Naive thymus-derived CD4-positive, alpha-beta T cell (primary cell): ENCODE measurements around the gene MADD. TPM values are rescaled to one million over a fixed set of nuclear protein-coding genes. Genes with fewer than 3 reads are reported as not detected.

Source experiments
- ATAC-seq: fragments of 150-1000 bp; cut with Tn5 transposase; 2 replicates; pipeline ENCODE4 v1.10.0; 2021; ENCODE audit warnings: mild to moderate bottlenecking, moderate library complexity
- CTCF ChIA-PET: fragments of 350-600 bp; sonication (Branson Sonifier 250); formaldehyde crosslinking; loops from one replicate; lab custom pipeline; 2021; ENCODE audit warnings: antibody characterized with exemption; lab: Charles Lee
- POLR2A ChIA-PET: fragments of 350-600 bp; sonication (Branson Sonifier 250); formaldehyde crosslinking; loops from one replicate; lab custom pipeline; 2021; ENCODE audit warnings: antibody characterized with exemption, inconsistent platforms; lab: Charles Lee
- DNase-seq, 9 donors: peaks; one replicate each; pipeline versions ENCODE4 v3.0.0 to v3.0.0-alpha.2; 2020 to 2022; ENCODE audit warnings: mixed read lengths in 1 of 9
- H3K27ac ChIP-seq: one replicate; pipeline ENCODE4 v1.7.0; 2013; ENCODE audit warnings: mild to moderate bottlenecking, low read depth, low read length, moderate library complexity
- H3K27me3 ChIP-seq, 2 donors: one replicate each; pipeline ENCODE4 v1.7.0; 2013; ENCODE audit warnings: low read length in 2 of 2, mild to moderate bottlenecking in 2 of 2, moderate library complexity in 2 of 2; ENCODE audit not compliant: control insufficient read depth in 2 of 2, insufficient read depth in 2 of 2
- H3K36me3 ChIP-seq, 3 experiments: 1 replicate in 2 of 3; 2 replicates in 1 of 3; pipeline ENCODE4 v1.7.0; 2013; ENCODE audit warnings: low read length in 3 of 3, mild to moderate bottlenecking in 3 of 3, moderate library complexity in 1 of 3; ENCODE audit not compliant: insufficient read depth in 3 of 3, control insufficient read depth in 2 of 3
- H3K4me1 ChIP-seq, 2 donors: one replicate each; pipeline ENCODE4 v1.7.0; 2013; ENCODE audit warnings: low read length in 2 of 2, mild to moderate bottlenecking in 2 of 2, moderate library complexity in 1 of 2; ENCODE audit not compliant: control insufficient read depth in 2 of 2, insufficient read depth in 2 of 2
- H3K4me3 ChIP-seq: 2 replicates; pipeline ENCODE4 v1.7.0; 2013; ENCODE audit warnings: mild to moderate bottlenecking, low read length
- H3K9me3 ChIP-seq, 3 experiments: 1 replicate in 2 of 3; 2 replicates in 1 of 3; pipeline ENCODE4 v1.7.0; 2013; ENCODE audit warnings: low read length in 3 of 3; ENCODE audit not compliant: control insufficient read depth in 2 of 3
- H3K27ac Mint-ChIP-seq, 9 donors: one replicate each; pipeline ENCODE4 v1.8.0; 2020 to 2022; ENCODE audit warnings: mixed read lengths in 9 of 9, mild to moderate bottlenecking in 8 of 9, moderate library complexity in 5 of 9, inconsistent platforms in 2 of 9
- H3K27me3 Mint-ChIP-seq, 5 donors: one replicate each; pipeline ENCODE4 v1.8.0; 2021 to 2022; ENCODE audit warnings: mixed read lengths in 5 of 5, mild to moderate bottlenecking in 1 of 5
- H3K36me3 Mint-ChIP-seq, 5 donors: one replicate each; pipeline ENCODE4 v1.8.0; 2020 to 2022; ENCODE audit warnings: mixed read lengths in 5 of 5, mild to moderate bottlenecking in 3 of 5, inconsistent platforms in 1 of 5
- H3K4me1 Mint-ChIP-seq, 7 donors: one replicate each; pipeline ENCODE4 v1.8.0; 2020 to 2022; ENCODE audit warnings: mixed read lengths in 7 of 7, mild to moderate bottlenecking in 3 of 7, inconsistent platforms in 1 of 7
- H3K4me3 Mint-ChIP-seq, 10 donors: one replicate each; pipeline ENCODE4 v1.8.0; 2020 to 2022; ENCODE audit warnings: mild to moderate bottlenecking in 10 of 10, mixed read lengths in 10 of 10, moderate library complexity in 6 of 10, inconsistent platforms in 2 of 10
- H3K9me3 Mint-ChIP-seq, 11 donors: one replicate each; pipeline ENCODE4 v1.8.0; 2020 to 2022; ENCODE audit warnings: mixed read lengths in 11 of 11, mild to moderate bottlenecking in 4 of 11, inconsistent platforms in 1 of 11, moderate library complexity in 1 of 11
- intact Hi-C, 2 donors: fragments of 100-400 bp; cut with micrococcal nuclease; formaldehyde crosslinking; loops; one replicate each; pipeline ENCODE4 v1.15.1; 2023
- polyA plus RNA-seq, 2 donors: library from polyadenylated mRNA; unstranded; fragments of 300-500 nt; fragmentation: Illumina TruSeq; gene quantifications; one replicate each; pipeline ENCODE4 v1.2.3, GENCODE V29; 2021
- total RNA-seq, 6 experiments: library from RNA in 5 of 6; stranded (reverse) in 5 of 6; gene quantifications; 1 replicate in 5 of 6; 2 replicates in 1 of 6; pipeline ENCODE4 v1.2.3 and lab custom pipeline; 2021 to 2026

Gene MADD
- total and polyA plus RNA-seq, 7 experiments from 2014 or later = 18.7 to 150 (median 117) TPM

GRCh38 chr11:47280099-47280498 is 10.2 kb downstream of the MADD start:
- CTCF ChIA-PET = no interaction called here
- intact Hi-C loops = loop anchor here in 1 of 2 donors (5.0 kb wide), 1 partner anchor 208 kb away; no protein-coding TSS in a partner anchor
- peak overlapping the region in 1 of 9 donors; percentile 5 for H3K27ac Mint-ChIP-seq

GRCh38 chr11:47280860-47281259 is 10.9 kb downstream of the MADD start:
- POLR2A ChIA-PET = no interaction called here
- intact Hi-C loops = loop anchor here in 1 of 2 donors (5.0 kb wide), 1 partner anchor 209 kb away; no protein-coding TSS in a partner anchor

More at GRCh38 chr11:47280099-47280498, 10.2 kb downstream of the MADD start:
- POLR2A ChIA-PET = no interaction called here
- Histone ChIP-seq H3K27ac (no peak overlapping the region), H3K9me3 (no peaks in the 10 kb centered on the region), H3K27me3 (no peaks in the 10 kb centered on the region), H3K4me1 (no peaks in the 10 kb centered on the region), H3K4me3 (no peak overlapping the region), H3K36me3 (peaks cover 53 to 95% (median 69%) of the 10 kb centered on the region in 3 experiments)
- Mint-ChIP-seq H3K36me3 (peaks cover 12 to 44% (median 37%) of the 10 kb centered on the region in 5 donors), H3K9me3 (peaks cover 0 to 2% (median 0%) of the 10 kb centered on the region in 11 donors), H3K4me1 (peaks cover 0 to 5% (median 3%) of the 10 kb centered on the region in 7 donors), H3K27me3 (no peaks in the 10 kb centered on the region), H3K4me3 (no peak overlapping the region)
- no peak for ATAC-seq
- DNase-seq = no peak

GRCh38 chr11:47282462-47282861 is 12.5 kb downstream of the MADD start:
- Mint-ChIP-seq H3K9me3 (peaks cover 0 to 2% (median 0%) of the 10 kb centered on the region in 11 donors), H3K27me3 (no peaks in the 10 kb centered on the region), H3K4me3 (no peak overlapping the region), H3K27ac (peak overlapping the region in 3 of 9 donors; percentile 0 to 67 (median 37)), H3K36me3 (peaks cover 19 to 49% (median 33%) of the 10 kb centered on the region in 5 donors), H3K4me1 (peaks cover 0 to 5% (median 2%) of the 10 kb centered on the region in 7 donors)
- no peak overlapping the region for H3K27ac ChIP-seq
- no peaks in the 10 kb centered on the region for H3K27me3 ChIP-seq
- intact Hi-C loops = loop anchor here in 1 of 2 donors (5.0 kb wide), 1 partner anchor 210 kb away; no protein-coding TSS in a partner anchor
- ATAC-seq = no peak
- ChIA-PET CTCF (no interaction called here), POLR2A (no interaction called here)
- no peak overlapping the region for H3K4me3 ChIP-seq
- H3K4me1 ChIP-seq = no peaks in the 10 kb centered on the region
- no peak for DNase-seq
- H3K9me3 ChIP-seq = no peaks in the 10 kb centered on the region
- H3K36me3 ChIP-seq = peaks cover 54 to 90% (median 64%) of the 10 kb centered on the region in 3 experiments

More at GRCh38 chr11:47280860-47281259, 10.9 kb downstream of the MADD start:
- Mint-ChIP-seq H3K4me3 (no peak overlapping the region), H3K27ac (no peak overlapping the region), H3K36me3 (peaks cover 18 to 50% (median 43%) of the 10 kb centered on the region in 5 donors), H3K27me3 (no peaks in the 10 kb centered on the region), H3K9me3 (peaks cover 0 to 2% (median 0%) of the 10 kb centered on the region in 11 donors), H3K4me1 (peaks cover 0 to 5% (median 3%) of the 10 kb centered on the region in 7 donors)
- no peaks in the 10 kb centered on the region for H3K4me1 ChIP-seq
- DNase-seq = no peak
- CTCF ChIA-PET = no interaction called here
- no peaks in the 10 kb centered on the region for H3K9me3 ChIP-seq
- H3K4me3 ChIP-seq = no peak overlapping the region
- H3K27me3 ChIP-seq = no peaks in the 10 kb centered on the region
- H3K27ac ChIP-seq = no peak overlapping the region
- no peak for ATAC-seq
- peaks cover 54 to 95% (median 70%) of the 10 kb centered on the region in 3 experiments for H3K36me3 ChIP-seq

GRCh38 chr11:47284151-47284550 is 14.2 kb downstream of the MADD start:
- peaks cover 0 to 5% (median 2%) of the 10 kb centered on the region in 7 donors for H3K4me1 Mint-ChIP-seq
- CTCF ChIA-PET = interaction anchor here (0.6 kb wide), 1 partner anchor 547 kb away, joined by 3 read pairs; no protein-coding TSS in a partner anchor
- Histone ChIP-seq H3K9me3 (no peaks in the 10 kb centered on the region), H3K4me3 (no peak overlapping the region), H3K27me3 (no peaks in the 10 kb centered on the region), H3K36me3 (peaks cover 46 to 89% (median 49%) of the 10 kb centered on the region in 3 experiments), H3K27ac (no peak overlapping the region), H3K4me1 (no peaks in the 10 kb centered on the region)
- no peak for ATAC-seq
- peaks cover 22 to 56% (median 36%) of the 10 kb centered on the region in 5 donors for H3K36me3 Mint-ChIP-seq
- H3K27ac Mint-ChIP-seq = peak overlapping the region in 1 of 9 donors; percentile 32
- H3K4me3 Mint-ChIP-seq = no peak overlapping the region
- H3K27me3 Mint-ChIP-seq = no peaks in the 10 kb centered on the region
- DNase-seq = no peak
- intact Hi-C loops = loop anchor here in 1 of 2 donors (5.0 kb wide), 1 partner anchor 212 kb away; no protein-coding TSS in a partner anchor
- POLR2A ChIA-PET = no interaction called here
- peaks cover 0 to 2% (median 0%) of the 10 kb centered on the region in 11 donors for H3K9me3 Mint-ChIP-seq

GRCh38 chr11:47285969-47286770 is 16.2 kb downstream of the MADD start:
- H3K9me3 ChIP-seq = no peaks in the 10 kb centered on the region
- Mint-ChIP-seq H3K27ac (peak overlapping the region in 2 of 9 donors; percentile 22 to 43), H3K4me3 (no peak overlapping the region), H3K36me3 (peaks cover 32 to 66% (median 49%) of the 10 kb centered on the region in 5 donors), H3K4me1 (peaks cover 0 to 5% (median 0%) of the 10 kb centered on the region in 7 donors), H3K9me3 (peaks cover 0 to 2% (median 0%) of the 10 kb centered on the region in 11 donors), H3K27me3 (no peaks in the 10 kb centered on the region)
- no peaks in the 10 kb centered on the region for H3K27me3 ChIP-seq
- peaks cover 50 to 91% (median 60%) of the 10 kb centered on the region in 3 experiments for H3K36me3 ChIP-seq
- no peaks in the 10 kb centered on the region for H3K4me1 ChIP-seq
- CTCF ChIA-PET = interaction anchor here (0.5 kb wide), 1 partner anchor 66 kb away, joined by 3 read pairs; no protein-coding TSS in a partner anchor
- POLR2A ChIA-PET = interaction anchor here (0.5 to 1.3 kb wide), 2 partner anchors 27 to 1046 kb away, joined by 3 read pairs; no protein-coding TSS in a partner anchor
- H3K4me3 ChIP-seq = no peak overlapping the region
- no peak for ATAC-seq
- no peak overlapping the region for H3K27ac ChIP-seq
- no peak for DNase-seq
- intact Hi-C loops = no loop called here

- DNase-seq (no peak), ATAC-seq (no peak)
- H3K4me1 Mint-ChIP-seq = peaks cover 0 to 3% (median 0%) of the 10 kb centered on the region in 7 donors
- intact Hi-C loops = no loop called here
- ChIA-PET CTCF (no interaction called here), POLR2A (no interaction called here)
- H3K4me1 ChIP-seq = no peaks in the 10 kb centered on the region
- no peaks in the 10 kb centered on the region for H3K9me3 ChIP-seq
- peaks cover 40 to 93% (median 53%) of the 10 kb centered on the region in 3 experiments for H3K36me3 ChIP-seq
- no peak overlapping the region for H3K4me3 Mint-ChIP-seq
- no peaks in the 10 kb centered on the region for H3K27me3 Mint-ChIP-seq
- H3K9me3 Mint-ChIP-seq = no peaks in the 10 kb centered on the region
- peaks cover 33 to 71% (median 48%) of the 10 kb centered on the region in 5 donors for H3K36me3 Mint-ChIP-seq
- H3K27me3 ChIP-seq = no peaks in the 10 kb centered on the region
- H3K27ac Mint-ChIP-seq = peak overlapping the region in 1 of 9 donors; percentile 12
- no peak overlapping the region for H3K4me3 ChIP-seq
- no peak overlapping the region for H3K27ac ChIP-seq
These were observed 18.1 kb downstream of the MADD start for GRCh38 chr11:47288066-47288465.
